ENCODE measurements around the gene STK32C.

STK32C gene

DNA sequence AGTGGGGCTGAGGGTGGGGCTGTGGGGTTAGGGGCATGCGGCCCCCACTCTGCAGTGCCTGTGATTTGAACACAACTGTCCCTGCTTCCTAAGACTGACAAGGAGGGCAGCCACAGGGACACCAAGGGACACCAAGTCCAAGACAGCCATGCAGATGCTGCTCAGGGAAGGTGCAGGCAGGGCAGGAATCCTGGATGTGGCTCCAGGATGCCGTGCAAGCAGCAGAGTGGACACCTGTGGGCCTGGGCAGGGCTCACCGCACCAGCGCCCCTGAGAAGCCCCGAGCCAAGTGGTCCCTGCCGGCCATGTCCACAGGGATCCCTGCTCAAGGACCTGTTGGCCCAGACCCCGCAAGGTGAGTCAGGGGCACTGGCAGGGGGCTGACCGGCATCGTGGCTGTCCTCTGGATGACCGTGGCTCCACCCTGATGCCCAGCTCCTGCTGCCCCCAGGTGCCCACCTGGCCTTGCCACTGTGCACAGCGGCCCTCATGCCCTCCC is 58.5 kb downstream of the STK32C start:
- H3K9me3 ChIP-seq = no peaks in the 10 kb centered on the region
- H3K36me3 ChIP-seq (replicated peaks) = no peaks in the 10 kb centered on the region
- in situ Hi-C loops (cut with MboI; ENCODE audit: low sequenced_read_pairs) = no loop called here
- no peak for DNase-seq (ENCODE audit: low spot score in 2 of 2)
- H3K4me1 ChIP-seq = 0 out of 2 replicates have a peak, but pooled peaks cover 3% of the 10 kb centered on the region
- no peak overlapping the region for H3K4me3 ChIP-seq
- H3K27me3 ChIP-seq (ENCODE audit: low read depth) = no peaks in the 10 kb centered on the region

DNA sequence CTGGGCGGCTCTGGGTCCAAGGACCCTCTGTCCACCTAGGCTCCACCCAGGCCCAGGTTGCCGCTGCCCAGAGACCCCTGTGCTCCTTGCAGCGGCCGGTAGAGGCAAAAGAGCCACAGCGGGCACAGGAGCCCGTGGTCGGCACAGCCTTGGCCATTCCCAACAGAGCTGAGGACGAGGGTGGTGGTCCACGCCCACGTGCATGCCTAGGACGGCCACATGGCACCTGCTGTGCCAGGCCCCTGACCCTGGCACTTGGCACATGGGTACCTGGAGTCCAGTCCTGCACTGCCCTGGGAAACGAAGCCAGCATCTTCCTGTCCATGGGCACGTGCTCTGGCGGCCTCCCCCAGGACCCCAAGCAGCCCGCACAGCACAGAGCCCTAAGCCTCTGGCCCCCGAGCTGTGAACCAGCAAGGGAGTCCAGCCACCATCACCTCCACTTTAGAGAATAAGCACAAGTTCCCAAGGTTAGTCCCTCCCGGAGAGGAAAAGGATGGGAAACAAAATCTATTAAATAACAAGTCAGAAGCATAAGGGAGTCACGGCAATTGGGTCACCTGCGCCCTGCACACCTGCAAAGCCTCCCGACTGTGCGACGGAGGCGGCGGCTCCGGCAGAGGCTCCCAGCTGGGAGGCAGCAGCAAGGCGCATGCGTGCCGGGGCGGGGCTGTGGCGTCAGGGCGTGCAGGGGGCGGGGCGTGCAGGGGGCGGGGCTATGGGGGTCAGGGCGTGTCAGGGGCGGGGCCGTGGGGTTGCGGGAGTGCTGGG is 59.1 kb downstream of the STK32C start:
- Histone ChIP-seq H3K36me3 (replicated peaks) (no peaks in the 10 kb centered on the region), H3K4me3 (peak overlapping the region; percentile 29), H3K9me3 (no peaks in the 10 kb centered on the region), H3K27me3 (ENCODE audit: low read depth) (no peaks in the 10 kb centered on the region), H3K4me1 (0 out of 2 replicates have a peak, but pooled peaks cover 3% of the 10 kb centered on the region)
- in situ Hi-C loops (cut with MboI; ENCODE audit: low sequenced_read_pairs) = no loop called here
- peak; percentile 46 to 91 for DNase-seq (ENCODE audit: low spot score in 2 of 2)

DNA sequence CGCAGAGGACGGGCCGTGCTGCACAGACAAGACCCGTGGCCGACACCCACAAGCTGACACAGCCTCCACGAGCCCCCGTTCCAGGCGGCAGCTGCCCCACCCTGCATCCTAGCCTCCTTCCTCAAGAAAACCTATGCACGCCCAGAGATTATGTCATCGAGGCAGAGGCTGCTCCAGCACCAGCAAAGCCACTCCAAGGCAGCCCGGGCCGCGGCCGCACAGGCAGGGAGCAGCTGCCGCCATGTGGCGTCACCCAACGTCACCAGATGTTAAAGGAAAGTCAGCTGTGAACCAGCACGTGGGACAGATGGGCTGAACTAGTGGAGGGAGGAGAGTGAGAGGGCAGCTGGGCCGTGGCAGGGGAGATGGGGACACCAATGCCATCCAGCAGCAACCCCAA is 59.8 kb downstream of the STK32C start:
- no peak for DNase-seq (ENCODE audit: low spot score in 2 of 2)
- Histone ChIP-seq H3K9me3 (no peaks in the 10 kb centered on the region), H3K27me3 (ENCODE audit: low read depth) (no peaks in the 10 kb centered on the region), H3K4me3 (no peak overlapping the region), H3K36me3 (replicated peaks) (no peaks in the 10 kb centered on the region), H3K4me1 (0 out of 2 replicates have a peak, but pooled peaks cover 3% of the 10 kb centered on the region)
- in situ Hi-C loops (cut with MboI; ENCODE audit: low sequenced_read_pairs) = no loop called here

- no peaks in the 10 kb centered on the region for H3K9me3 ChIP-seq
- no peak overlapping the region for H3K4me3 ChIP-seq
- no peak for DNase-seq (ENCODE audit: low spot score in 2 of 2)
- H3K27me3 ChIP-seq (ENCODE audit: low read depth) = no peaks in the 10 kb centered on the region
- no peaks in the 10 kb centered on the region for H3K36me3 ChIP-seq (replicated peaks)
- H3K4me1 ChIP-seq = 0 out of 2 replicates have a peak, but pooled peaks cover 3% of the 10 kb centered on the region
- in situ Hi-C loops (cut with MboI; ENCODE audit: low sequenced_read_pairs) = no loop called here
Observed at GRCh38 chr10:132246296-132246695, 61.5 kb downstream of the STK32C start.

GRCh38 chr10:132245056-132245455 is 62.7 kb downstream of the STK32C start:
- peak; percentile 25 to 53 for DNase-seq (ENCODE audit: low spot score in 2 of 2)
- no peak overlapping the region for H3K4me3 ChIP-seq
- no peaks in the 10 kb centered on the region for H3K9me3 ChIP-seq
- 0 out of 2 replicates have a peak, but pooled peaks cover 3% of the 10 kb centered on the region for H3K4me1 ChIP-seq
- in situ Hi-C loops (cut with MboI; ENCODE audit: low sequenced_read_pairs) = no loop called here
- H3K27me3 ChIP-seq (ENCODE audit: low read depth) = no peaks in the 10 kb centered on the region
- H3K36me3 ChIP-seq (replicated peaks) = no peaks in the 10 kb centered on the region

DNA sequence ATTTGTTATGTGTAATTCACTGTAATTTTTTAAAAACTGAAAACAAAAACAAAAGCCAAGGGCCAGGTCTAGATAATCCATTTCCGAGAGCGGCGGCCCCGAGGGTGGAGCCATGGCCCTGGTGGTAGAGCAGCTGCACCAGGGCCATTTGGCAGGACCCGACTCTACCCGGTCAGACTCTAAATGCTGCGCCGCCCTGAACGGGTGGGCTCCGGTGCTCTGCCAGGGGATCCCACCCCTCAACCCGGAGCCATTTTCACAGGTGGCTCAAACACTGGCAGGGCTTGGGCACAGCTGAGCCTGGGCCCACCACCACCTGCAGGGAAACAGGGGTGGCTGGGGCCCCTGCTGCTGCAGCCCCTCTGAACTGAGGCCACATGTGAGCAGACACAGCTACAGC is 64.1 kb downstream of the STK32C start:
- Histone ChIP-seq H3K27me3 (ENCODE audit: low read depth) (no peaks in the 10 kb centered on the region), H3K4me3 (no peak overlapping the region), H3K4me1 (0 out of 2 replicates have a peak, but pooled peaks cover 1% of the 10 kb centered on the region), H3K36me3 (replicated peaks) (no peaks in the 10 kb centered on the region), H3K9me3 (no peaks in the 10 kb centered on the region)
- in situ Hi-C loops (cut with MboI; ENCODE audit: low sequenced_read_pairs) = no loop called here
- no peak for DNase-seq (ENCODE audit: low spot score in 2 of 2)

DNA sequence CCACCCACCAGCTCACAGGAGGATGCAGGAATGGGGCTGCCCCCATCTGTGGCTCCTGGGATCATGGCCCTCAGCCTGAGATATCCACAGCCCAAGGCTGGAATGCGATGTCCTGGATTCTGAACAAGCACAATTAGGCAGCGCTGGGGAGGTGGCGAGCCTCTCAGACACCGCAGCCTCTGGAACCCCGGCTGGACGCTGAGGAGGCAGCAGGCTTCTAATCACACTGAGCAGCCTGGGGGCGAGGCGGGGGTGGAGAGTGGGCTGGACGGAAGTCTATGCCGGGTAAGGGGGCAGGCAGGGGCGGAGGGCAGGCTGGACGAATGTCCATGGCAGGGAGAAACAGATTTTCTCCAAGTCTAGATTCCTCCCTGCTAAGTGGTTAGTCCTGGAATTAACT is 64.6 kb downstream of the STK32C start:
- H3K36me3 ChIP-seq (replicated peaks) = no peaks in the 10 kb centered on the region
- no peaks in the 10 kb centered on the region for H3K4me1 ChIP-seq
- in situ Hi-C loops (cut with MboI; ENCODE audit: low sequenced_read_pairs) = no loop called here
- H3K9me3 ChIP-seq = no peaks in the 10 kb centered on the region
- no peaks in the 10 kb centered on the region for H3K27me3 ChIP-seq (ENCODE audit: low read depth)
- DNase-seq (ENCODE audit: low spot score in 2 of 2) = no peak
- H3K4me3 ChIP-seq = no peak overlapping the region

DNA sequence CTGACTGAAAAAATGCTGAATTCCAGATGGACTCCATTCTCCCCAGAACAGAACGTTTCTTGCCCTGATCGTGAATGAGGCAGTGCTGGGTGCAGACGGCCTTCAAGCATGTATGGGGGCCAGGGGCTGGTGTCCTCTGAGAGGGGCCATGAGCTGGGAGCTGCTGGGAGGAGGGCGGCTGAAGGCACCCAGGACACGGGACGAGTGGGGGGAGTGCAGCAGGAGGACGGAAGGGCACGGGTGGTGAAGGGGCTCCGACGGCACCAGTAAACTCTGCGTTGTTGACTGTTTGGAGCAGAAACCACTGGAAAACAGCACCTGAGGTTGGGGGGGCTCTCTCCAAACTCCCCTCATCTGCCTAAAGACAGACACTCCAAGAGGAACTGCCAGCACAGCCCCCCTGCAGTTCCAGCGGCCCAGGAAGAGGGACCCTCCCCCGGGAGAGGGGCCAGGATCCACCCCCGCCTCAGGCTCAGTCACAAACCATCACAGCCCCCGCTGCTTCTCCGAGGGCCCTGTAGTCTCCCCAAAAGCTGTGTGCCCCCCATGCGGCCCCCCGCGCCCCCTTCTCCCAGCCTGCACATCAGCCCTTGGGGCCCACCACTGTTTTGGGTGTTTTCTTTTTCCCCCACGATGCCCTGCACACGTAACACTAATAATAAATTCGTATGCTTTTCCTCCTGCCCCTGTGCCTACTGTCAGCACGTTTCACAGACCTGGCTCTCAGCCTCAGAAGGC is 65.5 kb downstream of the STK32C start:
- Histone ChIP-seq H3K4me3 (no peak overlapping the region), H3K36me3 (replicated peaks) (no peaks in the 10 kb centered on the region), H3K9me3 (no peaks in the 10 kb centered on the region), H3K27me3 (ENCODE audit: low read depth) (no peaks in the 10 kb centered on the region), H3K4me1 (no peaks in the 10 kb centered on the region)
- in situ Hi-C loops (cut with MboI; ENCODE audit: low sequenced_read_pairs) = no loop called here
- no peak for DNase-seq (ENCODE audit: low spot score in 2 of 2)

GRCh38 chr10:132241496-132241895 is 66.3 kb downstream of the STK32C start:
- no peaks in the 10 kb centered on the region for H3K27me3 ChIP-seq (ENCODE audit: low read depth)
- no peak for DNase-seq (ENCODE audit: low spot score in 2 of 2)
- no peaks in the 10 kb centered on the region for H3K9me3 ChIP-seq
- no peak overlapping the region for H3K4me3 ChIP-seq
- no peaks in the 10 kb centered on the region for H3K4me1 ChIP-seq
- in situ Hi-C loops (cut with MboI; ENCODE audit: low sequenced_read_pairs) = no loop called here
- H3K36me3 ChIP-seq (replicated peaks) = no peaks in the 10 kb centered on the region

GRCh38 chr10:132241086-132241485 is 66.7 kb downstream of the STK32C start:
- DNase-seq (ENCODE audit: low spot score in 2 of 2) = no peak
- Histone ChIP-seq H3K4me3 (no peak overlapping the region), H3K4me1 (no peaks in the 10 kb centered on the region), H3K27me3 (ENCODE audit: low read depth) (no peaks in the 10 kb centered on the region), H3K36me3 (replicated peaks) (no peaks in the 10 kb centered on the region), H3K9me3 (no peaks in the 10 kb centered on the region)
- in situ Hi-C loops (cut with MboI; ENCODE audit: low sequenced_read_pairs) = no loop called here

- no peak for DNase-seq (ENCODE audit: low spot score in 2 of 2)
- Histone ChIP-seq H3K4me3 (no peak overlapping the region), H3K36me3 (replicated peaks) (no peaks in the 10 kb centered on the region), H3K4me1 (no peaks in the 10 kb centered on the region), H3K9me3 (no peaks in the 10 kb centered on the region), H3K27me3 (ENCODE audit: low read depth) (no peaks in the 10 kb centered on the region)
- in situ Hi-C loops (cut with MboI; ENCODE audit: low sequenced_read_pairs) = no loop called here
Observed at GRCh38 chr10:132240581-132240980, 67.2 kb downstream of the STK32C start.

DNA sequence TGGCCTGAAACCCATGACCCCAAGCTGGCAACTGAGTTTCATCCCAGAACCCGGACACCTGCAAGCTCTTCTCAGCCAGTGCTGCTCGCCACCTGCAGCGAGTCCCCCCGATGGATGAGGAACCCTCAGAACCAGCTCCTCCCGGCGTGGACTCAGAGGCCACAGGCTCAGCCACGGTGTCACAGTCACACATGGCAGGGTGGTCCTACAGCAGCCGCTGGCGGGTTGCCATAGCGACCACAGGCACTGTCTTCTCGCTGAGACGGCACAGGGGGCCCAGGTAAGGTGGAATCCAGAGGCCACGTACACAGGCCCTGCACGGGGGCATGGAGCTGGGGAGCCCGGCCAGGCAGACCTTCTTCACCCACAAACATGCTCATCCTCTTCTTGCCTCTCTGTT is 67.6 kb downstream of the STK32C start:
- no peaks in the 10 kb centered on the region for H3K36me3 ChIP-seq (replicated peaks)
- no peaks in the 10 kb centered on the region for H3K9me3 ChIP-seq
- DNase-seq (ENCODE audit: low spot score in 2 of 2) = no peak
- no peaks in the 10 kb centered on the region for H3K4me1 ChIP-seq
- H3K27me3 ChIP-seq (ENCODE audit: low read depth) = no peaks in the 10 kb centered on the region
- no peak overlapping the region for H3K4me3 ChIP-seq
- in situ Hi-C loops (cut with MboI; ENCODE audit: low sequenced_read_pairs) = no loop called here

GRCh38 chr10:132239126-132240031 is 68.4 kb downstream of the STK32C start:
- no peak for DNase-seq (ENCODE audit: low spot score in 2 of 2)
- no peaks in the 10 kb centered on the region for H3K27me3 ChIP-seq (ENCODE audit: low read depth)
- H3K9me3 ChIP-seq = no peaks in the 10 kb centered on the region
- in situ Hi-C loops (cut with MboI; ENCODE audit: low sequenced_read_pairs) = no loop called here
- no peaks in the 10 kb centered on the region for H3K4me1 ChIP-seq
- no peaks in the 10 kb centered on the region for H3K36me3 ChIP-seq (replicated peaks)
- H3K4me3 ChIP-seq = no peak overlapping the region

Measured in HAP-1 (cell line).